Stimulated activated CD4-positive, alpha-beta T cell treated with anti-CD3 and anti-CD28 coated beads, TNF-alpha, amount 100 ng/mL, for 4 hours (primary cell): ENCODE results near the gene ZNF821.
"Not testable (repeated sequence)": the region's sequence is repeated elsewhere in the genome, so short reads cannot be mapped to it uniquely, and the experiment has no call there.

Experiments used
- DNase-seq, 3 experiments: peaks; one replicate each; pipeline ENCODE4 v3.0.0-alpha.2; 2020; ENCODE audit warnings: low read depth in 3 of 3

ZNF821 gene

GRCh38 chr16:71883849-71884638, at the start of gene ZNF821:
Gene ZNF821 (minus strand): TSS chr16:71884182. CDS start chr16:71879946, 4,236 bp downstream.
- DNase-seq, result peak in 1 of 3 experiments; percentile 58

- no peak for DNase-seq
Observed at GRCh38 chr16:71933017-71933416, 49.0 kb upstream of the ZNF821 start.

GRCh38 chr16:71931599-71931998, 47.6 kb upstream of the ZNF821 start:
- no peak for DNase-seq

- DNase-seq, result no peak
Observed at GRCh38 chr16:71931001-71931400, 47.0 kb upstream of the ZNF821 start.

GRCh38 chr16:71930013-71930563, 46.1 kb upstream of the ZNF821 start:
- DNase-seq, result no peak

- DNase-seq, result no peak
Observed at GRCh38 chr16:71929048-71929447, 45.1 kb upstream of the ZNF821 start.

GRCh38 chr16:71927787-71928186, 43.8 kb upstream of the ZNF821 start:
- DNase-seq, result no peak

- no peak for DNase-seq
Observed at GRCh38 chr16:71927383-71927782, 43.4 kb upstream of the ZNF821 start.

- no peak for DNase-seq
Observed at GRCh38 chr16:71924710-71925109, 40.7 kb upstream of the ZNF821 start.

- DNase-seq, result no peak
Observed at GRCh38 chr16:71923941-71924690, 40.1 kb upstream of the ZNF821 start.

GRCh38 chr16:71920658-71921057, 36.7 kb upstream of the ZNF821 start:
- DNase-seq, result no peak

GRCh38 chr16:71919035-71919434, 35.1 kb upstream of the ZNF821 start:
- DNase-seq, result no peak

GRCh38 chr16:71917900-71918299, 33.9 kb upstream of the ZNF821 start:
- no peak for DNase-seq

GRCh38 chr16:71916397-71916920, 32.5 kb upstream of the ZNF821 start:
- DNase-seq, result no peak

GRCh38 chr16:71915350-71915749, 31.4 kb upstream of the ZNF821 start:
- no peak for DNase-seq

GRCh38 chr16:71914802-71915201, 30.8 kb upstream of the ZNF821 start:
- DNase-seq, result no peak

GRCh38 chr16:71912534-71913275, 28.7 kb upstream of the ZNF821 start:
- DNase-seq, result no peak

GRCh38 chr16:71911121-71911520, 27.1 kb upstream of the ZNF821 start:
- DNase-seq, result no peak

- not testable (repeated sequence) for DNase-seq
Observed at GRCh38 chr16:71905765-71906164, 21.8 kb upstream of the ZNF821 start.

- DNase-seq, result no peak
Observed at GRCh38 chr16:71904239-71904638, 20.3 kb upstream of the ZNF821 start.

- no peak for DNase-seq
Observed at GRCh38 chr16:71903608-71904007, 19.6 kb upstream of the ZNF821 start.
